Neutrophil (primary cell): ENCODE measurements around the gene SCN8A.

Experiments
- H3K27ac ChIP-seq: fragments of 200-600 bp; sonication (generic); 2 replicates; pipeline ENCODE4 v1.5.1; 2016; ENCODE audit warnings: mild to moderate bottlenecking, moderate library complexity
- H3K27me3 ChIP-seq: fragments of 200-600 bp; sonication (generic); 2 replicates; pipeline ENCODE4 v1.6.0; 2016; ENCODE audit warnings: mild to moderate bottlenecking
- H3K36me3 ChIP-seq: fragments of 200-600 bp; sonication (generic); 2 replicates; pipeline ENCODE4 v1.5.1; 2017
- H3K4me1 ChIP-seq, 2 experiments: fragments of 200-600 bp in 1 of 2; sonication (generic) in 1 of 2; 1 replicate in 1 of 2; 2 replicates in 1 of 2; pipeline versions ENCODE4 v1.5.1 to v1.6.1; 2013 to 2016; ENCODE audit warnings: low read depth in 1 of 2, low read length in 1 of 2, mild to moderate bottlenecking in 1 of 2, moderate library complexity in 1 of 2; ENCODE audit not compliant: control insufficient read depth in 1 of 2, insufficient read depth in 1 of 2
- H3K4me3 ChIP-seq, 2 experiments: fragments of 200-600 bp in 1 of 2; sonication (generic) in 1 of 2; 1 replicate in 1 of 2; 2 replicates in 1 of 2; pipeline ENCODE4 v1.5.1; 2013 to 2016; ENCODE audit warnings: low read depth in 1 of 2, low read length in 1 of 2, mild to moderate bottlenecking in 1 of 2, moderate library complexity in 1 of 2
- H3K9me3 ChIP-seq: fragments of 200-600 bp; sonication (generic); 2 replicates; pipeline ENCODE4 v1.5.1; 2016
- CTCF ChIP-seq: fragments of 200-600 bp; sonication (generic); IDR thresholded peaks from 2 replicates; pipeline ENCODE4 v1.5.1; 2016; ENCODE audit warnings: antibody characterized with exemption

The SCN8A gene

GRCh38 chr12:51579321-51579850, 11.6 kb upstream of the SCN8A start:
- no peak for TF ChIP-seq CTCF
- Histone ChIP-seq H3K9me3 (no peaks in the 10 kb centered on the region), H3K27ac (no peak overlapping the region), H3K4me1 (no peaks in the 10 kb centered on the region), H3K27me3 (peaks cover 60% of the 10 kb centered on the region), H3K36me3 (no peaks in the 10 kb centered on the region), H3K4me3 (no peak overlapping the region)

GRCh38 chr12:51589060-51589459, 2.0 kb upstream of the SCN8A start:
- H3K4me3 ChIP-seq, result no peak overlapping the region
- peaks cover 99% of the 10 kb centered on the region for H3K27me3 ChIP-seq
- no peak overlapping the region for H3K27ac ChIP-seq
- TF ChIP-seq CTCF, result no peak
- no peaks in the 10 kb centered on the region for H3K36me3 ChIP-seq
- H3K4me1 ChIP-seq, result peaks cover 10 to 11% of the 10 kb centered on the region in 2 experiments
- H3K9me3 ChIP-seq, result no peaks in the 10 kb centered on the region

GRCh38 chr12:51589557-51590176, 1.4 kb upstream of the SCN8A start:
- no peak overlapping the region for H3K4me3 ChIP-seq

GRCh38 chr12:51590347-51591015, 552 bp upstream of the SCN8A start:
- Histone ChIP-seq H3K36me3 (no peaks in the 10 kb centered on the region), H3K9me3 (no peaks in the 10 kb centered on the region), H3K27ac (no peak overlapping the region), H3K4me3 (peak overlapping the region in 1 of 2 experiments; percentile 15), H3K4me1 (peaks cover 10 to 11% of the 10 kb centered on the region in 2 experiments), H3K27me3 (peaks cover 99% of the 10 kb centered on the region)
- TF ChIP-seq CTCF, result no peak

More at GRCh38 chr12:51589557-51590176, 1.4 kb upstream of the SCN8A start:
- Histone ChIP-seq H3K4me1 (peaks cover 10 to 11% of the 10 kb centered on the region in 2 experiments), H3K9me3 (no peaks in the 10 kb centered on the region), H3K27me3 (peaks cover 99% of the 10 kb centered on the region), H3K36me3 (no peaks in the 10 kb centered on the region), H3K27ac (no peak overlapping the region)
- TF ChIP-seq CTCF, result no peak

GRCh38 chr12:51592034-51592705, 1.1 kb downstream of the SCN8A start:
- peaks cover 99% of the 10 kb centered on the region for H3K27me3 ChIP-seq
- H3K27ac ChIP-seq, result no peak overlapping the region
- no peaks in the 10 kb centered on the region for H3K36me3 ChIP-seq
- H3K9me3 ChIP-seq, result no peaks in the 10 kb centered on the region
- TF ChIP-seq CTCF, result no peak
- H3K4me3 ChIP-seq, result no peak overlapping the region
- H3K4me1 ChIP-seq, result peaks cover 10 to 11% of the 10 kb centered on the region in 2 experiments
